ENCODE measurements around the gene SCLY.
A peak's percentile ranks its signal among the peaks of the same experiment; 100 is the strongest.

SCLY gene

GRCh38 chr2:238135601-238136150 lies 74.9 kb downstream of the SCLY start:
- H3K36me3 ChIP-seq (ENCODE audit: control insufficient read depth in 2 of 2, insufficient read depth in 1 of 2, low read length in 2 of 2), result no peaks in the 10 kb centered on the region
- no peaks in the 10 kb centered on the region for H3K9me3 ChIP-seq (ENCODE audit: control insufficient read depth, insufficient read depth, low read depth, low read length)
- POLR2A ChIA-PET, result no interaction called here
- no peak overlapping the region for H3K27ac ChIP-seq (ENCODE audit: extremely low read depth, low read depth, low read length)
- no peak for TF ChIP-seq ZNF623 (tag by site-specific recombination; IDR thresholded peaks at IDR 0.05)
- no peak for TF ChIP-seq ZNF26 (tag by site-specific recombination; IDR thresholded peaks at IDR 0.05)
- no peak for TF ChIP-seq ZNF174 (tag by site-specific recombination; IDR thresholded peaks at IDR 0.05)
- TF ChIP-seq ZNF645 (tag by site-specific recombination; IDR thresholded peaks at IDR 0.05), result no peak
- TF ChIP-seq ZNF830 (tag by site-specific recombination; IDR thresholded peaks at IDR 0.05; ENCODE audit: low read depth), result no peak
- TF ChIP-seq ZNF626 (tag by site-specific recombination; IDR thresholded peaks at IDR 0.05), result no peak
- TF ChIP-seq ZNF544 (tag by site-specific recombination; IDR thresholded peaks at IDR 0.05), result no peak
- no peak for TF ChIP-seq ZNF132 (tag by site-specific recombination; IDR thresholded peaks at IDR 0.05; ENCODE audit: borderline replicate concordance)
- TF ChIP-seq ZBTB8A (tag by site-specific recombination; IDR thresholded peaks at IDR 0.05), result no peak
- TF ChIP-seq ZNF514 (tag by site-specific recombination; IDR thresholded peaks at IDR 0.05), result no peak
- TF ChIP-seq ZNF302 (tag by site-specific recombination; IDR thresholded peaks at IDR 0.05; ENCODE audit: low read depth), result no peak
- no peak for TF ChIP-seq MYNN (tag by site-specific recombination; IDR thresholded peaks at IDR 0.05; ENCODE audit: borderline replicate concordance)
- no peak for TF ChIP-seq ZFHX2 (tag by site-specific recombination; conservative IDR thresholded peaks at IDR 0.05)
- TF ChIP-seq ZNF221 (tag by site-specific recombination; IDR thresholded peaks at IDR 0.05; ENCODE audit: borderline replicate concordance), result no peak
- no peak for TF ChIP-seq ZNF513 (tag by site-specific recombination; IDR thresholded peaks at IDR 0.05)
- no peak for TF ChIP-seq ZNF76 (tag by site-specific recombination; IDR thresholded peaks at IDR 0.05; ENCODE audit: borderline replicate concordance, low read depth)
- no peak for TF ChIP-seq ZNF37A (tag by site-specific recombination; IDR thresholded peaks at IDR 0.05)
- no peak for TF ChIP-seq ZFP69B (tag by site-specific recombination; IDR thresholded peaks at IDR 0.05)
- TF ChIP-seq ZNF274 (IDR thresholded peaks at IDR 0.05; ENCODE audit: low read length), result no peak
- TF ChIP-seq ZNF274 (tag by site-specific recombination; IDR thresholded peaks at IDR 0.05; ENCODE audit: borderline replicate concordance), result no peak
- CTCF ChIA-PET, result no interaction called here
- H3K4me3 ChIP-seq (ENCODE audit: low read depth, low read length), result no peak overlapping the region
- H3K4me1 ChIP-seq (ENCODE audit: control insufficient read depth, insufficient read depth, low read length), result no peaks in the 10 kb centered on the region

GRCh38 chr2:238136820-238137537 lies 76.2 kb downstream of the SCLY start:
- H3K4me1 ChIP-seq (ENCODE audit: control insufficient read depth, insufficient read depth, low read length), result no peaks in the 10 kb centered on the region
- CTCF ChIA-PET, result no interaction called here
- POLR2A ChIA-PET, result no interaction called here

More at GRCh38 chr2:238136820-238137537, 76.2 kb downstream of the SCLY start:
- Histone ChIP-seq H3K9me3 (ENCODE audit: control insufficient read depth, insufficient read depth, low read depth, low read length) (no peaks in the 10 kb centered on the region), H3K4me3 (ENCODE audit: low read depth, low read length) (no peak overlapping the region), H3K36me3 (ENCODE audit: control insufficient read depth in 2 of 2, insufficient read depth in 1 of 2, low read length in 2 of 2) (no peaks in the 10 kb centered on the region), H3K27ac (ENCODE audit: extremely low read depth, low read depth, low read length) (no peak overlapping the region)
- TF ChIP-seq ZNF555 (tag by site-specific recombination; conservative IDR thresholded peaks at IDR 0.05), result no peak
- TF ChIP-seq ZNF133 (tag by site-specific recombination; IDR thresholded peaks at IDR 0.05), result no peak
- TF ChIP-seq ZNF449 (tag by site-specific recombination; IDR thresholded peaks at IDR 0.05), result peak; percentile 97
- no peak for TF ChIP-seq ZNF544 (tag by site-specific recombination; IDR thresholded peaks at IDR 0.05)
